ENCODE measurements around the gene CUX1. TPM values are rescaled to one million over a fixed set of nuclear protein-coding genes. Genes with fewer than 3 reads are reported as not detected.

CUX1 gene
- total RNA-seq, 4 donors from 2014 or later: 40.8 to 62.1 (median 43.8) TPM

GRCh38 chr7:102273749-102274712, 456.6 kb downstream of the CUX1 start:
- TF ChIP-seq POLR2A (IDR thresholded peaks at IDR 0.05): no peak
- TF ChIP-seq CTCF (IDR thresholded peaks at IDR 0.05): no peak
- DNase-seq (ENCODE audit: low spot score in 2 of 2): no peak
- H3K4me3 ChIP-seq (ENCODE audit: low read depth, poor library complexity, severe bottlenecking): no peak overlapping the region
- 81 to 85% methylated on average over 23 of the region's 23 CpGs for WGBS, 2 donors
- intact Hi-C loops (cut with DNase I; ENCODE audit: low total_unique reads): loop anchor here (2.0 kb wide), 1 partner anchor 731 kb away; no protein-coding TSS in a partner anchor

GRCh38 chr7:102275123-102275703, 457.8 kb downstream of the CUX1 start:
- H3K4me3 ChIP-seq (ENCODE audit: low read depth, poor library complexity, severe bottlenecking): no peak overlapping the region
- 82 to 86% methylated on average over 10 of the region's 10 CpGs for WGBS, 2 donors
- no peak for DNase-seq (ENCODE audit: low spot score in 2 of 2)
- intact Hi-C loops (cut with DNase I; ENCODE audit: low total_unique reads): loop anchor here (5.0 kb wide), 1 partner anchor 117 kb away; no protein-coding TSS in a partner anchor
- TF ChIP-seq CTCF (IDR thresholded peaks at IDR 0.05) (no peak), POLR2A (IDR thresholded peaks at IDR 0.05) (no peak)

GRCh38 chr7:102277901-102278300, 460.5 kb downstream of the CUX1 start:
- no peak for TF ChIP-seq CTCF (IDR thresholded peaks at IDR 0.05)
- TF ChIP-seq POLR2A (IDR thresholded peaks at IDR 0.05): no peak
- no peak overlapping the region for H3K4me3 ChIP-seq (ENCODE audit: low read depth, poor library complexity, severe bottlenecking)
- 84 to 88% methylated on average over 10 of the region's 10 CpGs for WGBS, 2 donors
- DNase-seq (ENCODE audit: low spot score in 2 of 2): no peak
- intact Hi-C loops (cut with DNase I; ENCODE audit: low total_unique reads): loop anchor here (5.0 kb wide), 1 partner anchor 114 kb away; no protein-coding TSS in a partner anchor

- DNase-seq (ENCODE audit: low spot score in 2 of 2): no peak
- 47 to 58% methylated on average over 20 to 21 of the region's 23 CpGs for WGBS, 2 donors
- TF ChIP-seq CTCF (IDR thresholded peaks at IDR 0.05): no peak
- TF ChIP-seq POLR2A (IDR thresholded peaks at IDR 0.05): no peak
- intact Hi-C loops (cut with DNase I; ENCODE audit: low total_unique reads): loop anchor here (5.0 kb wide), 1 partner anchor 113 kb away; no protein-coding TSS in a partner anchor
- H3K4me3 ChIP-seq (ENCODE audit: low read depth, poor library complexity, severe bottlenecking): no peak overlapping the region
Measured at GRCh38 chr7:102279537-102280400, 462.3 kb downstream of the CUX1 start.

- WGBS, 2 donors: 86 to 94% methylated on average over 5 of the region's 5 CpGs
- intact Hi-C loops (cut with DNase I; ENCODE audit: low total_unique reads): no loop called here
- TF ChIP-seq POLR2A (IDR thresholded peaks at IDR 0.05): no peak
- TF ChIP-seq CTCF (IDR thresholded peaks at IDR 0.05): no peak
- no peak overlapping the region for H3K4me3 ChIP-seq (ENCODE audit: low read depth, poor library complexity, severe bottlenecking)
- no peak for DNase-seq (ENCODE audit: low spot score in 2 of 2)
Measured at GRCh38 chr7:102280521-102280920, 463.1 kb downstream of the CUX1 start.

Measured in lower leg skin (tissue), 4 donors.